DMS79 (cell line): ENCODE measurements around the gene HCN1.

Experiments
- DNase-seq: peaks from one replicate; lab custom pipeline; 2025; lab: John Stamatoyannopoulos, UW

Gene HCN1

DNA sequence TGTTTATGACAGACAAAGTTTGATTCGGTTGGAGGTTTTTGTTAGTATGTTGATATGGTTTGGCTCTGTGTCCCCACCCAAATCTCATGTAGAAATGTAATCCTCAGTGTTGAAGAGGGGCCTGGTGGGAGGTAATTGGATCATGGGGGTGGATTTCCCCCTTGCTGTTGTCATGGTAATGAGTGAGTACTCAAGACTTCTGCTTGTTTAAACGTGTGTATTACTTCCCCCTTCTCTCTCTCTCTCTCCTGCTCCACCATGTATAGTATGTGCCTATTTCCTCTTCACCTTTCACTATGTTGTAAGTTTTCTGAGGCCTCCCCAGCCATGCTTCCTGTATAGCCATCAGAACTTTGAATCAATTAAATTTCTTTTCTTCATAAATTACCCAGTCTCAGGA lies 415.1 kb downstream of the HCN1 start:
- DNase-seq: no peak

DNA sequence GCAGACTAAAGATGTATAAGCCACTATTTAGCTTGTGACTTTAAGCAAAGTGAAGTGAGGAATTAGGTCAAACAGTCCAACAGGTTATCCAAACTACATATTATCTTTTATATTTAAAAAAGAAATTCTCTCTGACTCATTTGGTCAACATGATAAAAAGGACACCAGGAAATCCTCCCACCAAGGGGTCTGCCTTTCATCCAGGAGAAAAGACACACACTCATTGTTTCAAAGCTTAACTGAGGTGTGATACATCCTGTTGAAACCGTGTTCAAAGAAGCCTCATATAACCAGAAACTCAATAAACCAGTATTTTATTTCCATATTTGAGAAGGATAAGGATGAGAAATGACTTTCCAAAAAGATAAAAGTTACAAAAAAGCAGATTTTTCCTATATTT lies 417.1 kb downstream of the HCN1 start:
- no peak for DNase-seq

DNA sequence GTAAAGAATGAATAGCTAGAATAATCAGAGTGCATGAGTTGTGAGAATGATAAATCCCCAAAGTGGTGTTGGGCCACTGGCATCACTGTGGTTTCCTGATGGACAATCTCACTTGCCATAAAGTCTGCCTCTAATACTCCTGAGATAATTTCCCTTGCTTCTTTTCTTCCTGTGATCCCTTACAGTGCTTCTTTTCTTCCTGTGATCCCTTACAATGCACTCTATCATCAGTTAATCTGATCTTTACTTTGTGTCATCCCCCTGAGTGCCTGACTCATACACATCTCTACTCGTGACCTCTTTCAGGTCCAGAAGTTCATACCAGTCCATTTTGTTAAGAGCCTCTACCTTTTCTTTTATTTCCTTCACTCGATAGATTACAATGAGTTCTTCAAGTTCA lies 418.3 kb downstream of the HCN1 start:
- no peak for DNase-seq

DNA sequence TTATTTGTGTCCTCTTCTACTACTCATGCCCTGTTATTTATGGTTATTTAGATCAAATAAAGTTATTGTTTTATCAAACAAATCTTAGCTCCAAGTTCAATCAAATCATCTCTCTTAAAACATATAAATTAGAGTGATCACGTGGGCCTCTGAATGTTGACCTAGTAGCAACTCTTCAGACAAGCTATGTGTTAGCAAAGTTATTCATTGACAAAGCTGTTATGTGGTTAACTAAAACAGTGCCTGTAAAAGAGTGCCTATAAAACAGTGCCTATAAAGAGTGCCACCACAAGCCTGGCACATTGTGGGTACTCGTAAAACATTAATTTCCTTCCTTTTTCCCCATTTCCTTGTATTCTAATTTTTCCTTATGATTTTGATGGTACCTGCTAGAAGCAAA lies 421.9 kb downstream of the HCN1 start:
- no peak for DNase-seq

DNA sequence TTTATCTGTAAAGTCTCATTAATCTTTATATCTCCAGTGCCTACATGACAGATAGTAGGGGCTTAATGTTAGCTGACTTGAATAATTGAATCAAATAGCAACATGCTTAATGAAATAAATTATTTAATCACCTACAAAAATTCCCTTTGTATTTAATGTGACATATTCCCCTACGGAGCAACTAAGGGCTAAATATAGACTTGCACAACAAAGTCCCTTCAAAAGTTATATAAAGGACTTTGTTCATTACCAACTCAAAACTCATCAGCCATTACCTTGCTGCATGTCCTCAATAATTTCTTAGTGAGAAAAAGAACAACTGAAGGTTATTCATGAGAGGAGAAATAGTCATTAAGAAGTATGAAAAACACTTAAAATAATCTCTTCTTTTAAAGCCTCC lies 424.6 kb downstream of the HCN1 start:
- DNase-seq: no peak

DNA sequence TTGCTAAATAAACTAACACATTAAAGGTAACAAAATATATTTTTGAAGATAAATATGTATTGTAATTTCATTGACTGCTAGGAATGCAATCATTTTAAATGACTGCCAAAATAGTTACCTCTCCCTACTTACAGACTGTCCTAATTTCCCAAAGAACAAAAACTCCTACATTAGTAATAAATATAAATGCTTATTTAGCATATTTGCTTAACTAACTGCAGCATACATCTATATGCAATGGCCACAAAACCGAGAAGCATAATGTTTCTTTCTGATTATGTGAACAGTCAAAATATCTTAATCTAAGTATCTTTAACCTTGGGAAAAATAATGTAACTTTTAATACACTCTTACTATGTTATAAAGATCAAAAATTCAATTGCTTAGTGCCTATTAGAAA lies 431.7 kb downstream of the HCN1 start:
- DNase-seq: no peak

DNA sequence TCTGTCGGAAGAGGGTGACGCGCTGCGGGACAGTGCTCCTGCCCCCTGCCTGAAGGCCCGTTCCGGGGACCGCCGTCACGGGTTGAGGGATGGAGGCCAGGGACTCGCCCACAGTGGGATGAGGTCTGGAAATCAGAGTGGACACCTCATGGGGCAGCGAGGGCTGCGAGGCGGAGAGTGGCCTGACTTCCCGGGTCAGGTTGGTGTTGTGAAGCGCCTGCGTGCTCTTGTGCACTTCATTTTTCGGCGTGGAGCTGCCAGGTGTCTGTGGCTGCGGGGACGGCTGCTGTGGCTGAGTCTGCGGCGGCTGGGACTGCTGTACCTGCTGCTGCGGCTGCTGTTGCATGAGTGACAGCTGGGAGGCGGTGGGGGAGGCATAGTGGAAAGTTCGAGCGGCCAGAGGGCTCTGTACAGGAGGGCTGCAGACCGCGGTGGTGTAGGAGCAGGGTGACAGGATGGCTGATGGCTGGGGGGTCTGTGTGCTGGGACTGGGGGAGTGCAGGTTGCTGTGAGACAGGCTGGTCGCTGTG lies 434.1 kb downstream of the HCN1 start:
- no peak for DNase-seq

DNA sequence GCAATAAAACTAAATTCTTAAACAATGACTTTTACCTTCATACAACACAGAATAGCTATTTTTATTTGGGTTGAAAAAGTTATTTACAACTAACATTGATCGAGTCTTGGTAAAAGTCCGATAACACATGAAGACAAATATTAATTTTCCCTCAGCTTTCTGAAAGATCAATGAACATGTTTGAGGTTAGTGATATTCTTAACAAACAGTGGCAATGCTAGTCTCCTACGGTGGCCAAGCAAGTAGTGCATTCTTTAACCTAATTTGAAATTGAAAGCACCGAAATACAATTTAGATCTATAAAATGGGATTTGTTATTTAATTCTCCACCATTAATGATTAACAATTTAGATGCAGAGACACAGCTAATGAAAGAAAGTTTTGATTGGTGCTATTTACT lies 435.1 kb downstream of the HCN1 start:
- DNase-seq: no peak

DNA sequence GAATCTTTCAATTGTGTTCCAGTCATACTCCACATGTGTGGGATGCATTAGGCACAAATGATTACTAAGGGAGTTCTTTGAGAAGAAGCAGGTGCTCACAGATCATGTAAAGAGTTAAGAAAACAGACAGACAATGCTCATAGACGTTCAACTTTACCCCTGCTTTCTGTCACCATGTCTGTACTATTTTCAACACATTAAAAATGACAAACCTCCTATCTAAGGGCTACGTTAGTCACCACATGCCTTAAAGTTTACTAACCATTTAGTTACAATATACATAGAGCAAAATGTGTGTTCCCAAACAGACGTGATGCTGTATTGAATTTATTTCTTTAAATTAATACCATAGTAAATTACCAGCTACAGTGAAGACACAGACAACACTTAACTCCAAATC lies 435.9 kb downstream of the HCN1 start:
- DNase-seq: no peak

DNA sequence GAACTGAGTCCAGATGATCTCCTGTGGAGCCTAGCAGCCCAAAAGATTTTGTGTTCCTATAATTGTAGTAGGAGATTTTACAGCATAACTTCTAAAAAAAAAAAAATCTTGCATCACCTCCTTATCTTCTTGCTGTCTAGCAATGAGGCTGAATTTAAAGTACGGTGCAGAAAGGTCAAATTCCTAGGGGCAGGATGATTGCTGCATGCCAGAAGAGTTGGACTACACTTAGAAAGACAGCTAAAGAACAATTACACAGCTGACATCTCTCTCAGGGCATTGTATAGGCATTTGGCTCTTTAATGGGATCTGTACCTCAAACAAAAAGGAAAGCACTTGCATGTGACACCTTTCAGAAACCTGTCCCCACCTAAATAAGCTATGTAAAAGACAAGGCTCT lies 443.2 kb downstream of the HCN1 start:
- DNase-seq: no peak

DNA sequence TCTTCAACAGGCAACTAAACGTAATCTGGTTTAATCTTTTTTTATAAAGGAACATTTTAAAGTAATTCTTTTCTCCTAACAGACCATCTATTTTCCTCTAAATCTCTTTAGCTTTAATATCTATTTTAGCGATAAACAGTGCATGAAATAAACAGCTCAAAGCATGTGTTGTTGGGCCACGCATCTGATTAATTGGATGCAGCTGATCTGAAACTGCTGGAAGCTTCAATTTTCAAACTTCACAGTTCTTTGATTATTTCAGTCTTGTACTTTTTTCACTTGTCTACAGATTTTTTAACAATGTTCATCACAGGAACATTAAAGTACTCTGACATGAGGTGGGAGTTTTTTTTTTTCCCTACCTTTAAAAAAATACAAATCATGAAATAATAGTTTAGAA lies 443.6 kb downstream of the HCN1 start:
- DNase-seq: no peak

DNA sequence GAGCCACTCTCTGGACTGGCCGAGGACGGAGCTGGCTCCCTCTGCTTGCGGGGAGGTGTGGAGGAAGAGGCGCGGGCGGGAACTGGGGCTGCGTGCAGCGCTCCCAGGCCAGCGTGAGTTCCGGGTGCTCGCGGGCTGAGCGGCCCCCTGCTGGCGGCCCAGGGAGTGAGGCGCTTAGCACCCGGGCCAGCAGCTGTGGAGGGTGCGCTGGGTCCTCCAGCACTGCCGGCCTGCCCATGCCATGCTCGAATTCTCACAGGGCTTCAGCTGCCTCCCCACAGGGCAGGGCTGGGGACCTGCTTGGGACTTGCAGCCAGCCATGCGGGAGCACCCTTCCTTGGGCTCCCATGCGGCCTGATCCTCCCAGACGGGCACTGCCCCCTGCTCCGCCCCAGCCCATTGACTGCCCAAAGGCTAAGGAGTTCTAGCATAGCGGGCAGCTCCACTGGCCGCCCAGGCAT lies 470.6 kb downstream of the HCN1 start:
- DNase-seq: no peak

DNA sequence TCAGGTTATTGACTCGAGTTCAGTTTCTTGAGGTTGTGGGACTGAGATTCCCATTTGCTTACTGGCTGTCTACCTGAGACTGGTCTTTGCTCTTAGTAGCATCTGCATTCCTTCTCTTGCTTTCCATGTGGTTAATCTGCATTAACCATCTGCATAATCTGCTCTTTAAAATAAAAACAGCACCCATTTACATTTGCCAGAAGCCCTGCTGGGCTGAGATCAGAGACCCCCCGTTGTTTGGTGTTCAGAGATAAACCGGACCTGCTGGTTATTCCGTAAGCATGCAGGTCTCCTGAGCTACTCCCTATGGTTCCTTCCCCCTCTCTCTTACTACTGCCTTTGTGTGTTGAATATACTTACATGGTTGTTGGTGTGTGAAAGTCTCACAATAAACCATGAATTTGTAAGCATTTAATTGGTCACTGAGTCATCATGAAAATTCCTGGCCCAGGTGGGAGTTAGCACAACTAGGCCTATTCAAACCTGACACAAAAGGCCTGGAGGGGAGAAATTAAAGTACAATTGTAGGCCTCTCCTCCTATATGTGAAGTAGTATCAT lies 490.7 kb downstream of the HCN1 start:
- DNase-seq: no peak
